Retinal pigment epithelial cell (primary cell): Measurements from ENCODE around the gene MSTO1.
A peak's percentile ranks its signal among the peaks of the same experiment; 100 is the strongest.

Experiments
- DNase-seq: peaks from one replicate; pipeline ENCODE4 v3.0.0-alpha.2; 2010; ENCODE audit warnings: low read depth
- H3K4me3 ChIP-seq: 2 replicates; pipeline ENCODE4 v1.5.1; 2011; ENCODE audit warnings: mild to moderate bottlenecking, low read length, control low read depth, moderate library complexity
- CTCF ChIP-seq: conservative IDR thresholded peaks from 2 replicates; pipeline ENCODE4 v1.5.1; 2011; ENCODE audit warnings: low read depth, low read length, control low read depth, inconsistent platforms

Gene MSTO1

GRCh38 chr1:155645648-155646047 is 35.6 kb downstream of the MSTO1 start:
- no peak for TF ChIP-seq CTCF
- peak; percentile 8 for DNase-seq
- no peak overlapping the region for H3K4me3 ChIP-seq

- TF ChIP-seq CTCF: no peak
- no peak overlapping the region for H3K4me3 ChIP-seq
- DNase-seq: no peak
These were observed 36.3 kb downstream of the MSTO1 start for GRCh38 chr1:155646307-155646706.

GRCh38 chr1:155648207-155649147 is 38.5 kb downstream of the MSTO1 start:
- TF ChIP-seq CTCF: peak; percentile 73
- peak; percentile 64 for DNase-seq
- H3K4me3 ChIP-seq: peak overlapping the region; percentile 21

GRCh38 chr1:155649676-155650075 is 39.7 kb downstream of the MSTO1 start:
- H3K4me3 ChIP-seq: no peak overlapping the region
- no peak for TF ChIP-seq CTCF
- DNase-seq: no peak

- no peak for TF ChIP-seq CTCF
- H3K4me3 ChIP-seq: no peak overlapping the region
These were observed 40.3 kb downstream of the MSTO1 start for GRCh38 chr1:155650231-155650757.

GRCh38 chr1:155651861-155652661 is 42.0 kb downstream of the MSTO1 start:
- TF ChIP-seq CTCF: no peak
- H3K4me3 ChIP-seq: no peak overlapping the region
- peak; percentile 52 for DNase-seq

More at GRCh38 chr1:155650231-155650757, 40.3 kb downstream of the MSTO1 start:
- no peak for DNase-seq
